ENCODE data around the gene FBXO28.

Gene FBXO28

GRCh38 chr1:224096773-224097172, 17.1 kb upstream of the FBXO28 start:
- DNase-seq = no peak

GRCh38 chr1:224098007-224098406, 15.9 kb upstream of the FBXO28 start:
- DNase-seq = no peak

- DNase-seq = peak in 1 of 2 experiments; percentile 18
Measured at GRCh38 chr1:224106568-224107281, 7.2 kb upstream of the FBXO28 start.

- DNase-seq = no peak
Measured at GRCh38 chr1:224107282-224107625, 6.7 kb upstream of the FBXO28 start.

GRCh38 chr1:224108991-224109390, 4.9 kb upstream of the FBXO28 start:
- no peak for DNase-seq

GRCh38 chr1:224109981-224110380, 3.9 kb upstream of the FBXO28 start:
- no peak for DNase-seq

GRCh38 chr1:224113005-224113404, 906 bp upstream of the FBXO28 start:
- DNase-seq = no peak

- no peak for DNase-seq
Measured at GRCh38 chr1:224113545-224113917, 380 bp upstream of the FBXO28 start.

GRCh38 chr1:224114787-224115175, 870 bp downstream of the FBXO28 start:
- no peak for DNase-seq

- DNase-seq = no peak
Measured at GRCh38 chr1:224116131-224116530, 2.2 kb downstream of the FBXO28 start.

GRCh38 chr1:224118688-224119087, 4.8 kb downstream of the FBXO28 start:
- DNase-seq = no peak

- no peak for DNase-seq
Measured at GRCh38 chr1:224123136-224123535, 9.2 kb downstream of the FBXO28 start.

GRCh38 chr1:224124220-224124619, 10.3 kb downstream of the FBXO28 start:
- no peak for DNase-seq

- no peak for DNase-seq
Measured at GRCh38 chr1:224127925-224128819, 14.3 kb downstream of the FBXO28 start.

- DNase-seq = no peak
Measured at GRCh38 chr1:224131253-224131652, 17.3 kb downstream of the FBXO28 start.

GRCh38 chr1:224132901-224133300, 19.0 kb downstream of the FBXO28 start:
- DNase-seq = no peak

- DNase-seq = no peak
Measured at GRCh38 chr1:224133741-224134299, 19.9 kb downstream of the FBXO28 start.

- DNase-seq = no peak
Measured at GRCh38 chr1:224137518-224137917, 23.6 kb downstream of the FBXO28 start.

- no peak for DNase-seq
Measured at GRCh38 chr1:224138198-224138597, 24.3 kb downstream of the FBXO28 start.

- DNase-seq = no peak
Measured at GRCh38 chr1:224141693-224142092, 27.8 kb downstream of the FBXO28 start.

GRCh38 chr1:224149709-224150108, 35.8 kb downstream of the FBXO28 start:
- DNase-seq = no peak

GRCh38 chr1:224151117-224151516, 37.2 kb downstream of the FBXO28 start:
- no peak for DNase-seq

GRCh38 chr1:224157316-224157715, 43.4 kb downstream of the FBXO28 start:
- DNase-seq = no peak

GRCh38 chr1:224159541-224159940, 45.6 kb downstream of the FBXO28 start:
- DNase-seq = no peak

Data from activated T-cell treated with anti-CD3 and anti-CD28 coated beads, Interleukin-2, amount 50 U/mL, for 48 hours (primary cell).